Measurements from ENCODE around the gene SV2B.
A peak's percentile ranks its signal among the peaks of the same experiment; 100 is the strongest.

Gene SV2B

GRCh38 chr15:91228890-91229289 is 128.8 kb downstream of the SV2B start:
- DNase-seq (ENCODE audit: low read depth in 2 of 2), result no peak

GRCh38 chr15:91231703-91232102 is 131.6 kb downstream of the SV2B start:
- DNase-seq (ENCODE audit: low read depth in 2 of 2), result no peak

GRCh38 chr15:91234759-91235158 is 134.7 kb downstream of the SV2B start:
- DNase-seq (ENCODE audit: low read depth in 2 of 2), result no peak

GRCh38 chr15:91235376-91235775 is 135.3 kb downstream of the SV2B start:
- no peak for DNase-seq (ENCODE audit: low read depth in 2 of 2)

GRCh38 chr15:91237445-91237844 is 137.4 kb downstream of the SV2B start:
- no peak for DNase-seq (ENCODE audit: low read depth in 2 of 2)

- no peak for DNase-seq (ENCODE audit: low read depth in 2 of 2)
These were observed 138.8 kb downstream of the SV2B start for GRCh38 chr15:91238644-91239425.

GRCh38 chr15:91243826-91244225 is 143.8 kb downstream of the SV2B start:
- DNase-seq (ENCODE audit: low read depth in 2 of 2), result no peak

- DNase-seq (ENCODE audit: low read depth in 2 of 2), result no peak
These were observed 144.9 kb downstream of the SV2B start for GRCh38 chr15:91244919-91245318.

GRCh38 chr15:91246998-91247397 is 146.9 kb downstream of the SV2B start:
- DNase-seq (ENCODE audit: low read depth in 2 of 2), result no peak

- DNase-seq (ENCODE audit: low read depth in 2 of 2), result no peak
These were observed 149.5 kb downstream of the SV2B start for GRCh38 chr15:91249591-91249990.

GRCh38 chr15:91252322-91252721 is 152.3 kb downstream of the SV2B start:
- DNase-seq (ENCODE audit: low read depth in 2 of 2), result no peak

- DNase-seq (ENCODE audit: low read depth in 2 of 2), result no peak
These were observed 152.7 kb downstream of the SV2B start for GRCh38 chr15:91252756-91253155.

GRCh38 chr15:91253605-91254004 is 153.5 kb downstream of the SV2B start:
- DNase-seq (ENCODE audit: low read depth in 2 of 2), result no peak

- no peak for DNase-seq (ENCODE audit: low read depth in 2 of 2)
These were observed 154.7 kb downstream of the SV2B start for GRCh38 chr15:91254766-91255165.

GRCh38 chr15:91255670-91256192 is 155.7 kb downstream of the SV2B start:
- DNase-seq (ENCODE audit: low read depth in 2 of 2), result no peak

GRCh38 chr15:91257746-91258414 is 157.8 kb downstream of the SV2B start:
- DNase-seq (ENCODE audit: low read depth in 2 of 2), result no peak

GRCh38 chr15:91258415-91258759 is 158.3 kb downstream of the SV2B start:
- no peak for DNase-seq (ENCODE audit: low read depth in 2 of 2)

- no peak for DNase-seq (ENCODE audit: low read depth in 2 of 2)
These were observed 159.0 kb downstream of the SV2B start for GRCh38 chr15:91259077-91259476.

GRCh38 chr15:91261345-91261744 is 161.3 kb downstream of the SV2B start:
- DNase-seq (ENCODE audit: low read depth in 2 of 2), result no peak

- peak; percentile 6 to 9 for DNase-seq (ENCODE audit: low read depth in 2 of 2)
These were observed 163.8 kb downstream of the SV2B start for GRCh38 chr15:91263632-91264531.

- no peak for DNase-seq (ENCODE audit: low read depth in 2 of 2)
These were observed 164.7 kb downstream of the SV2B start for GRCh38 chr15:91264651-91265351.
